GM12875 (cell line): ENCODE data around the gene SNX13.
"Not testable (repeated sequence)": the region's sequence is repeated elsewhere in the genome, so short reads cannot be mapped to it uniquely, and the experiment has no call there.

Experiments
- H3K4me3 ChIP-seq: one replicate; pipeline ENCODE4 v1.5.1; 2011; ENCODE audit warnings: low read depth, low read length, control low read depth
- TF ChIP-seq, protein P1 (sequence below): IDR thresholded peaks from 2 replicates; pipeline ENCODE4 v1.5.1; 2011; ENCODE audit warnings: low read depth, mild to moderate bottlenecking, control low read depth, inconsistent platforms, low read length, moderate library complexity, borderline replicate concordance; ENCODE audit not compliant: insufficient read depth

SNX13 gene

DNA sequence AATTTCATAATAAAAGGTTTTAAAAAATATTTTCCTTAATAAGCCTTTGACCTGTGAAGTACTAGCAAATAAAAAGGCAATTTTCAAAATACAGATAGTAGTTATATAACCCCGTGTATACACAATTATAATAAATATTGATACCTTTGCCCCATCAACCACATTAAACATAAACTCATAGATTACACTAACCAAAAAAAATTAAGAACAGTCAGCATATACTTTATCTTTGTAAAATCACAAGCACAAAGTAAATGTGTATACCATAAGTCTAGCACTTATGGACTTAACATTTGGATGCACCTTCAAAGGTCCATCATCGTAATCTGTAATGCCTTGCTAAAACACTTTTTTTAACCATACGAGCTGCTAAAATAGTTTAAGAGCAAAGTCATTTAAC lies 123.4 kb downstream of the SNX13 start:
- TF ChIP-seq, protein P1, sequence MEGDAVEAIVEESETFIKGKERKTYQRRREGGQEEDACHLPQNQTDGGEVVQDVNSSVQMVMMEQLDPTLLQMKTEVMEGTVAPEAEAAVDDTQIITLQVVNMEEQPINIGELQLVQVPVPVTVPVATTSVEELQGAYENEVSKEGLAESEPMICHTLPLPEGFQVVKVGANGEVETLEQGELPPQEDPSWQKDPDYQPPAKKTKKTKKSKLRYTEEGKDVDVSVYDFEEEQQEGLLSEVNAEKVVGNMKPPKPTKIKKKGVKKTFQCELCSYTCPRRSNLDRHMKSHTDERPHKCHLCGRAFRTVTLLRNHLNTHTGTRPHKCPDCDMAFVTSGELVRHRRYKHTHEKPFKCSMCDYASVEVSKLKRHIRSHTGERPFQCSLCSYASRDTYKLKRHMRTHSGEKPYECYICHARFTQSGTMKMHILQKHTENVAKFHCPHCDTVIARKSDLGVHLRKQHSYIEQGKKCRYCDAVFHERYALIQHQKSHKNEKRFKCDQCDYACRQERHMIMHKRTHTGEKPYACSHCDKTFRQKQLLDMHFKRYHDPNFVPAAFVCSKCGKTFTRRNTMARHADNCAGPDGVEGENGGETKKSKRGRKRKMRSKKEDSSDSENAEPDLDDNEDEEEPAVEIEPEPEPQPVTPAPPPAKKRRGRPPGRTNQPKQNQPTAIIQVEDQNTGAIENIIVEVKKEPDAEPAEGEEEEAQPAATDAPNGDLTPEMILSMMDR: no peak
- no peak overlapping the region for H3K4me3 ChIP-seq

DNA sequence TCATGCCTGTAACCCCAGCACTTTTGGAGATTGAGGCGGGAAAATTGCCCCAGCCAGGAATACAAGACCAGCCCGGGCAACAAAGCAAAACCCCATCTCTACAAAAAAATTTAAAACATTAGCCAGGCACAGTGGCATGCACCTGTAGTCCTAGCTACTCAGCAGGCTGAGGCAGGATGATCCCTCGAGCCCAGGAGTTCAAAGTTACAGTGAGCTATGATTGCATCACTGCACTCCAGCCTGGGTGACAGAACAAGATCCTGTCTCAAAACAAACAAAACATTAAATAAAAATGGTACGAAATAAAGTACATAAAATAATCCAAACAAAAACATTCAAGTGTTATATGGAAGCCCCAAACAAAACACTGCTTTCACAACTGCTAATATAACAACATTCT lies 125.0 kb downstream of the SNX13 start:
- no peak overlapping the region for H3K4me3 ChIP-seq
- TF ChIP-seq, protein P1: no peak

DNA sequence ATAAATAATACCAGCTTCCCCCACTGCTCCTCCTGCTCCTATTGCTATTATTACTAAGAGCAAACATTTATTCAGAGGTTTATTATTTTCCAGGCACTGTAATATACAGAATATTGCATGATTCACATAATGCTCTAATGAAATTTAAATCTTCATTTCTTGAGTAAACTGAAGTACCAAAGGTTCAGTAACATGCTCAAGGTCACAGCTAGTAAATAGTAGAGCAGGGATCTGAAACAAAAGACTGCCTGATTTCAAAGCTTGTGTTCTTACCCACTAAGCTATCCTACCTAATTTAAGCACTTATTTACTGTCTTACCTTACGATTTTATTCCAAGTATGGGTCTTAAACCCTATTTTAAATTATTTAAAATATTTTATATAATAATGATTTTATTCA lies 126.2 kb downstream of the SNX13 start:
- H3K4me3 ChIP-seq: no peak overlapping the region
- TF ChIP-seq, protein P1: no peak

DNA sequence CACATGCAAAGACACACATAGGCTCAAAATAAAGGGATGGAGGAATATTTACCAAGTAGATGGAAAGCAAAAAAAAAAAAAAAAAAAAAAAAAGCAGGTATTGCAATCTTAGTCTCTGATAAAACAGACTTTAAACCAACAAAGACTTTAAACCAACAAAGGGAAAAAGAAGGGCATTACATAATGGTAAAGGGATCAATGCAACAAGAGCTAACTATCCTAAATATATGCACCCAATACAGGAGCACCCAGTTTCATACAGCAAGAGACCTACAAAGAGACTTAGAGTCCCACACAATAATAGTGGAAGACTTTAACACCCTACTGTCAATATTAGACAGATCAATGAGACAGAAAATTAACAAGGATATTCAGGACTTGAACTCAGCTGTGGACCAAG lies 131.1 kb downstream of the SNX13 start:
- not testable (repeated sequence) for H3K4me3 ChIP-seq

DNA sequence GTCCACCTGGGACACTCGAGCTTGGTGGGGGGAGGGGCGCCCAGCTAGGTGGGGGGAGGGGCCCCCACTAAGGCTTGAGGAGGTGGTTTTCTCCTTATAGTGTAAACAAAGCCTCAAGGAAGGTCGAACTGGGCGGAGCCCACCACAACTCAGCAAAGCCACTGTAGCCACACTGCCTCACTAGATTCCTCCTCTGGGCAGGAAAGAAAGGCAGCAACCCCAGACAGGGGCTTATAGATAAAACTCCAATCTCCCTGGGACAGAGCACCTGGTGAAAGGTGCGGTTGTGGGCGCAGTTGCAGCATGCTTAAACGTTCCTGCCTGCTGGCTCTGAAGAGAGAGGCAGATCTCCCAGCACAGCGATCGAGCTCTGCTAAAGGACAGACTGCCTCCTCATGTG lies 133.1 kb downstream of the SNX13 start:
- no peak overlapping the region for H3K4me3 ChIP-seq
- TF ChIP-seq, protein P1: no peak

DNA sequence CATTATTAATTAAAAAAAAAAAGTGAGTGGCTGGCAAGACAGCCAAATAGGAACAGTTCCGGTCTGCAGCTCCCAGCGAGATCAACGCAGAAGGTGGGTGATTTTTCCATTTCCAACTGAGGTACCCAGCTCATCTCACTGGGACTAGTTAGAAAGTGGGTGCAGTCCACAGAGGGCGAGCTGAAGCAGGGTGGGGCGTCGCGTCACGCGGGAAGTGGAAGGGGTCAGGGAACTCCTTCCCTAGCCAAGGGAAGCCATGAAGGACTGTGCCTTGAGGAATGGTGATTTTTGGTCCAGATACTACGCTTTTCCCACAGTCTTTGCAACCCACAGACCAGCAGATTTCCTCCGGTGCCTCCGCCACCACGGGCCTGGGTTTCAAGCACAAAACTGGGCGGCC lies 133.7 kb downstream of the SNX13 start:
- no peak overlapping the region for H3K4me3 ChIP-seq
- TF ChIP-seq, protein P1: no peak

DNA sequence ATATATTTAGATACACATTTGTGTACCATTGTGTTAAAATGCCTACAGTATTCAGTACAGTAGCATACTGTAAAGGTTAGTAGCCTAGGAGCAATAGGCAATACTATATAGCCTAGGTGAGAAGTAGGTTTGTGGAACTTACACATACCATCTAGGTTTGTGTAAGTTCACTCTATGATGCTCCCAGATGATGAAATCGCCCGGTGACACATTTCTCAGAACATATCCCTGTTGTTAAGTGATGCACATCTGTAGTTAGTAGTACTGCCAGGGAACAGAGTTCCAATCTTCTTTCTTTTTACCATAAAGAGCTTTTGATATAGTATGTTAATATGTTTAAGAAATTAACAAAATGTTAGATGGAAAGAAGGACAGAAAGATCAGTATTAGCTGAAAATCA lies 138.2 kb downstream of the SNX13 start:
- no peak overlapping the region for H3K4me3 ChIP-seq
- TF ChIP-seq, protein P1: no peak

DNA sequence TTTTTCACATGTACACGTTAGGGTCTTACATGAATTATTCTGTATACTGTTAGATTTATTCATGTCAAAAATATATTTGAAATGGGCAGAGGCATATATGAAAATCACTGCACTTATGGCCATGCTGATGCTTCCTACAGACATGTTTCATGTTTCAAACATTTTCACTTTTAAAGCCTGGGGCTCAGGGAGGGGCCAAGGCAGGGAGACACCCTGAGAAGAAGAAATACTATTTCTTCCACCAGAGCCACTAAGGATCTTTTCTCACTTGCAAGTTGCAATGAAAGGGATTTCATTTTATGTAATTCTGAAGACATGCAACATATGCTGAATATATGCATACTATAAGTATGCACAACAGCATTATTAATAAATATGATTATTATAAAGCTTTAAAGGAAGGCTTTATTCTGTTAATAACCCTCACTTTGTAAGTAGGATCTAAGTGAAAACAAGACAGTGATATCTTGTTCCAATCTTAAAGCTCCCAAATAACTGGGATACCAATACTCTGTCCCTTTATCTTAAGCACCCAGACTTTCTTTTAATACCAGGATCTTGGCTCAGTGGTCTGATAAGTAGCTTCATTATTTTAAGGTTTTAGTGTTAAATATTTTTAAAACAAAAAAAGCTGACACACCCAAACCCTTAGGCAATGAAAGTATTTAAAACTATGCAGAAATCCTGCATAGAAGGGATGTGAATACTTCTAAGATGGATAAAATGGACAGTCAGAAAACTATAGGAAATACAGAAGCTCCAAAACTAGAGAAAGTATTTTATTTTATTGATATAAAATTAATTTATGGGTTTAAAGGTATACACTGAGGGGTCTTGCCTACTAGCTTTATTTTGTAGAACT lies 148.0 kb downstream of the SNX13 start:
- TF ChIP-seq, protein P1: no peak

More for the DNA sequence above, 148.0 kb downstream of the SNX13 start:
- no peak overlapping the region for H3K4me3 ChIP-seq
